IMR-90 (cell line): ENCODE results near the gene ASXL2. TPM values are rescaled to one million over a fixed set of nuclear protein-coding genes. Genes with fewer than 3 reads are reported as not detected.

Source experiments
- ATAC-seq: fragments of 200-7000 bp; cut with Tn5 transposase; 2 replicates; pipeline ENCODE4 v1.9.1; 2020; ENCODE audit warnings: low read depth, mild to moderate bottlenecking, moderate library complexity
- BruUV-seq: library from RNA; stranded (reverse); fragments of 400-500 nt; replicated peaks from 2 replicates; lab custom pipeline; 2021; lab: Mats Ljungman, UMichigan
- CTCF ChIA-PET: fragments of 300-600 bp; formaldehyde crosslinking; extraction: SDS; loops from one replicate; lab custom pipeline; 2021; ENCODE audit warnings: antibody characterized with exemption; lab: Yijun Ruan, JAX
- POLR2A ChIA-PET: fragments of 300-600 bp; sonication (Branson Sonifier 250); formaldehyde crosslinking; loops from one replicate; lab custom pipeline; 2022; ENCODE audit warnings: antibody characterized with exemption; ENCODE audit not compliant: unreplicated experiment; lab: Charles Lee
- DNase-seq: peaks from one replicate; pipeline ENCODE4 v3.0.0; 2013
- H2AFZ ChIP-seq: replicated peaks from 2 replicates; pipeline ENCODE3; 2013; ENCODE audit warnings: low read length, mild to moderate bottlenecking; ENCODE audit not compliant: poor library complexity
- H2AK5ac ChIP-seq: 2 replicates; pipeline ENCODE4 v1.6.1; 2013; ENCODE audit warnings: low read depth, low read length, inconsistent platforms
- H2AK9ac ChIP-seq: replicated peaks from 2 replicates; pipeline ENCODE3; 2013; ENCODE audit warnings: mild to moderate bottlenecking, low read depth, low read length, moderate library complexity; ENCODE audit not compliant: poor library complexity
- H2BK120ac ChIP-seq: 2 replicates; pipeline ENCODE4 v1.6.1; 2013; ENCODE audit warnings: low read depth, low read length, inconsistent platforms
- H2BK15ac ChIP-seq: 3 replicates; pipeline ENCODE4 v1.6.1; 2013; ENCODE audit warnings: low read depth, low read length, inconsistent platforms
- H2BK20ac ChIP-seq: 2 replicates; pipeline ENCODE4 v1.6.1; 2013; ENCODE audit warnings: low read depth, mild to moderate bottlenecking, inconsistent platforms, low read length, moderate library complexity
- H2BK5ac ChIP-seq: 2 replicates; pipeline ENCODE4 v1.6.1; 2013; ENCODE audit warnings: mild to moderate bottlenecking, low read depth, low read length, inconsistent platforms; ENCODE audit not compliant: poor library complexity, severe bottlenecking
- H3K14ac ChIP-seq: replicated peaks from 2 replicates; pipeline ENCODE4 v1.6.1; 2013; ENCODE audit warnings: low read depth, low read length, inconsistent platforms
- H3K18ac ChIP-seq: 2 replicates; pipeline ENCODE4 v1.6.1; 2013; ENCODE audit warnings: low read depth, low read length, control low read depth
- H3K23ac ChIP-seq: 2 replicates; pipeline ENCODE4 v1.6.1; 2013; ENCODE audit warnings: low read depth, low read length, inconsistent platforms
- H3K27ac ChIP-seq: 2 replicates; pipeline ENCODE4 v1.5.1; 2013; ENCODE audit warnings: mild to moderate bottlenecking, control low read depth, low read length; ENCODE audit not compliant: insufficient read depth
- H3K27me3 ChIP-seq: 2 replicates; pipeline ENCODE4 v1.6.1; 2013; ENCODE audit warnings: low read length; ENCODE audit not compliant: control insufficient read depth, insufficient read depth
- H3K36me3 ChIP-seq: 2 replicates; pipeline ENCODE4 v1.6.1; 2013; ENCODE audit warnings: low read length, mixed read lengths; ENCODE audit not compliant: control insufficient read depth, insufficient read depth
- H3K4ac ChIP-seq: 2 replicates; pipeline ENCODE4 v1.6.1; 2013; ENCODE audit warnings: low read depth, low read length, inconsistent platforms
- H3K4me1 ChIP-seq: 2 replicates; pipeline ENCODE4 v1.6.1; 2013; ENCODE audit warnings: low read length, mixed read lengths; ENCODE audit not compliant: control insufficient read depth, insufficient read depth
- H3K4me2 ChIP-seq: 2 replicates; pipeline ENCODE4 v1.6.1; 2013; ENCODE audit warnings: low read depth, mild to moderate bottlenecking, control low read depth, low read length, moderate library complexity
- H3K4me3 ChIP-seq: 2 replicates; pipeline ENCODE4 v1.5.1; 2013; ENCODE audit warnings: low read depth, mild to moderate bottlenecking, control low read depth, low read length, moderate library complexity; ENCODE audit not compliant: insufficient read depth
- H3K56ac ChIP-seq: 2 replicates; pipeline ENCODE4 v1.6.1; 2013; ENCODE audit warnings: low read length, inconsistent platforms; ENCODE audit not compliant: insufficient read depth; ENCODE audit errors: extremely low read depth
- H3K79me1 ChIP-seq, 2 experiments: 2 replicates each; pipeline ENCODE4 v1.6.1; 2013; ENCODE audit warnings: low read length in 2 of 2, inconsistent platforms in 1 of 2, low read depth in 1 of 2
- H3K9ac ChIP-seq: 2 replicates; pipeline ENCODE4 v1.6.1; 2013; ENCODE audit warnings: low read depth, low read length, control low read depth
- H3K9me1 ChIP-seq: 2 replicates; pipeline ENCODE4 v1.6.1; 2013; ENCODE audit warnings: low read length, inconsistent platforms; ENCODE audit not compliant: insufficient read depth
- H3K9me3 ChIP-seq: 2 replicates; pipeline ENCODE4 v1.6.1; 2013; ENCODE audit warnings: low read length; ENCODE audit not compliant: control insufficient read depth, insufficient read depth
- H4K20me1 ChIP-seq: 2 replicates; pipeline ENCODE4 v1.6.1; 2013; ENCODE audit warnings: low read length, inconsistent platforms; ENCODE audit not compliant: insufficient read depth
- H4K5ac ChIP-seq: 2 replicates; pipeline ENCODE4 v1.6.1; 2013; ENCODE audit warnings: mild to moderate bottlenecking, low read depth, low read length, control low read depth
- H4K8ac ChIP-seq, 2 experiments: 2 replicates each; pipeline ENCODE4 v1.6.1; 2013; ENCODE audit warnings: low read depth in 2 of 2, low read length in 2 of 2, control low read depth in 1 of 2, inconsistent platforms in 1 of 2
- H4K91ac ChIP-seq: 2 replicates; pipeline ENCODE4 v1.6.1; 2013; ENCODE audit warnings: low read depth, low read length, inconsistent platforms; ENCODE audit not compliant: insufficient read depth
- CHD1 ChIP-seq: IDR thresholded peaks from 2 replicates; pipeline ENCODE4 v1.6.1; 2012; ENCODE audit warnings: low read depth, low read length, improper control_type of control experiment
- MAFK ChIP-seq: IDR thresholded peaks from 2 replicates; pipeline ENCODE4 v1.6.1; 2012; ENCODE audit warnings: low read depth, low read length, improper control_type of control experiment
- WGBS, 2 experiments: methylation state at CpG; one replicate each; pipeline versions ENCODE4 v1.1.5 to v1.1.7; 2013; ENCODE audit warnings: missing lambda C conversion rate in 2 of 2; ENCODE audit not compliant: insufficient read length in 1 of 2; ENCODE audit errors: extremely low coverage in 2 of 2; 5-methylcytosine and 5-hydroxymethylcytosine counted together
- dilution Hi-C: fragments of 300-500 bp; cut with HindIII; formaldehyde crosslinking; loops from one replicate; pipeline ENCODE4 v1.14.3; 2018; ENCODE audit warnings: low sequenced_read_pairs; ENCODE audit not compliant: unreplicated experiment
- in situ Hi-C: fragments of 300-500 bp; cut with MboI; formaldehyde crosslinking; loops from 3 replicates; pipeline ENCODE4 v1.14.3; 2019; ENCODE audit warnings: low sequenced_read_pairs, inconsistent platforms, mixed read lengths
- intact Hi-C: fragments of 100-400 bp; cut with micrococcal nuclease; formaldehyde crosslinking; loops from 2 replicates; pipeline ENCODE4 v1.10.0; 2022
- polyA plus RNA-seq, 3 experiments: library from polyadenylated mRNA; depleted of rRNA; stranded (reverse); fragments of >200 nt; gene quantifications; 2 replicates each; pipeline ENCODE4 v1.2.3, GENCODE V29; 2012; ENCODE audit warnings: low replicate concordance in 1 of 3
- total RNA-seq: library from RNA; depleted of rRNA; stranded (reverse); fragments of >200 nt; gene quantifications from 2 replicates; pipeline ENCODE4 v1.2.3, GENCODE V29; 2012

The ASXL2 gene
- total and polyA plus RNA-seq, 2 of the 4 experiments (the other 2 are of a cell fraction), result 5.3 to 8.1 TPM

DNA sequence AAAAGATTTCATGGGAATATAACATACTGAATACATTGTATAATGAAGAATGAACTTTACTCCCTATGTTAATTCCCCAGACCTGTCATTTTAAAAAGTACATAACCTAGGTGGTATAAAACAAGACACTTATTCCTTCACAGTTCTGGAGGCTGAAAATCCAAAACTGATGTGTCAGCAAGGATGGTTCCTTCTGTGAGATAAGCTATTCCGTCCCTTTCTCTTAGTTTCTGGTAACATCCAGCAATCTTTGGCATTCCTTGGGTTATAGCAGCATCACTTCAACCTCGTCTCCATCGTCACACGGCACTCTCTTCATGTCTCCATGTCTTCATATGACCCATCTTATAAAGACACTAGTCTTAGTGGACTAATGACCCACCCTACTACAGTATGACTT lies 93.9 kb downstream of the ASXL2 start:
- Histone ChIP-seq H3K56ac (no peak overlapping the region), H2AFZ (no peak overlapping the region), H2BK15ac (no peak overlapping the region), H3K9ac (no peak overlapping the region), H3K18ac (no peak overlapping the region), H3K14ac (no peak overlapping the region), H4K8ac (no peak overlapping the region), H2AK5ac (no peak overlapping the region), H3K4me2 (no peak overlapping the region), H3K23ac (no peak overlapping the region), H3K27me3 (no peaks in the 10 kb centered on the region), H4K91ac (no peak overlapping the region), H3K4me3 (no peak overlapping the region), H2BK20ac (no peak overlapping the region), H4K5ac (no peak overlapping the region), H3K27ac (no peak overlapping the region), H3K9me3 (no peaks in the 10 kb centered on the region), H3K4ac (no peak overlapping the region), H3K79me1 (peaks cover 3 to 9% of the 10 kb centered on the region in 2 experiments; a peak in 3 of 4 replicates), H4K20me1 (no peaks in the 10 kb centered on the region), H2BK120ac (no peak overlapping the region), H3K36me3 (peaks cover 11% of the 10 kb centered on the region; the same call in 1 of the 2 replicates), H2BK5ac (no peak overlapping the region), H3K9me1 (peaks cover 7% of the 10 kb centered on the region; the same call in 1 of the 2 replicates), H2AK9ac (no peak overlapping the region), H3K4me1 (peaks cover 1% of the 10 kb centered on the region; the same call in 1 of the 2 replicates)
- intact Hi-C loops, result no loop called here
- DNase-seq (no peak), ATAC-seq (no peak)
- BruUV-seq, result no TSS peak
- in situ Hi-C loops, result no loop called here
- POLR2A ChIA-PET, result no interaction called here
- WGBS, 2 experiments, result 95% methylated on average over 3 of the region's 4 CpGs; no CpG with 5 or more reads in 1 of the 2 experiments
- no peak for TF ChIP-seq CHD1
- peak; percentile 84 for TF ChIP-seq MAFK
- CTCF ChIA-PET, result interaction anchor here (0.6 to 1.3 kb wide), 2 partner anchors 12 to 1156 kb away, joined by 3 to 8 read pairs; no protein-coding TSS in a partner anchor
- dilution Hi-C loops, result no loop called here
